Activated CD4-positive, alpha-beta T cell treated with anti-CD3 and anti-CD28 coated beads for 24 hours (primary cell): ENCODE data around the gene IP6K3.

ENCODE experiments used
- DNase-seq, 2 donors: peaks; one replicate each; pipeline ENCODE4 v3.0.0-alpha.2; 2020; ENCODE audit warnings: low read depth in 2 of 2

IP6K3 gene

GRCh38 chr6:33689148-33689494, 57.6 kb downstream of the IP6K3 start:
- DNase-seq = no peak

GRCh38 chr6:33688451-33689147, 58.1 kb downstream of the IP6K3 start:
- no peak for DNase-seq

- DNase-seq = no peak
Observed at GRCh38 chr6:33688006-33688405, 58.7 kb downstream of the IP6K3 start.

- DNase-seq = no peak
Observed at GRCh38 chr6:33686981-33687975, 59.4 kb downstream of the IP6K3 start.

GRCh38 chr6:33686225-33686924, 60.3 kb downstream of the IP6K3 start:
- DNase-seq = no peak

- no peak for DNase-seq
Observed at GRCh38 chr6:33685411-33686224, 61.1 kb downstream of the IP6K3 start.

GRCh38 chr6:33684983-33685382, 61.7 kb downstream of the IP6K3 start:
- no peak for DNase-seq

- DNase-seq = no peak
Observed at GRCh38 chr6:33684428-33684896, 62.2 kb downstream of the IP6K3 start.

GRCh38 chr6:33683576-33684427, 62.9 kb downstream of the IP6K3 start:
- no peak for DNase-seq

- peak in 1 of 2 donors; percentile 31 for DNase-seq
Observed at GRCh38 chr6:33683051-33683571, 63.6 kb downstream of the IP6K3 start.

GRCh38 chr6:33682341-33682740, 64.4 kb downstream of the IP6K3 start:
- no peak for DNase-seq

- no peak for DNase-seq
Observed at GRCh38 chr6:33679761-33680160, 66.9 kb downstream of the IP6K3 start.

- DNase-seq = no peak
Observed at GRCh38 chr6:33678932-33679490, 67.7 kb downstream of the IP6K3 start.

GRCh38 chr6:33678233-33678931, 68.3 kb downstream of the IP6K3 start:
- DNase-seq = no peak

GRCh38 chr6:33677689-33678088, 69.0 kb downstream of the IP6K3 start:
- no peak for DNase-seq

- no peak for DNase-seq
Observed at GRCh38 chr6:33677143-33677660, 69.5 kb downstream of the IP6K3 start.

- no peak for DNase-seq
Observed at GRCh38 chr6:33676416-33677142, 70.1 kb downstream of the IP6K3 start.

- no peak for DNase-seq
Observed at GRCh38 chr6:33675968-33676367, 70.7 kb downstream of the IP6K3 start.
